DOHH2 (cell line): ENCODE results near the gene COX4I1.

Experiments used
- H3F3A ChIP-seq: fragments of 200-600 bp; sonication (generic), shearing (Covaris generic); 2 replicates; pipeline ENCODE4 v1.6.0; 2016; ENCODE audit warnings: antibody characterized with exemption, mild to moderate bottlenecking; ENCODE audit not compliant: control insufficient read depth, insufficient read depth
- H3K27ac ChIP-seq: fragments of 200-600 bp; sonication (generic); 2 replicates; pipeline ENCODE4 v1.5.1; 2014; ENCODE audit warnings: low read depth, mild to moderate bottlenecking, low read length, moderate library complexity
- H3K27me3 ChIP-seq: fragments of 200-600 bp; sonication (generic); 2 replicates; pipeline ENCODE4 v1.6.1; 2014; ENCODE audit warnings: mild to moderate bottlenecking, low read length, mixed read lengths; ENCODE audit not compliant: control insufficient read depth
- H3K36me3 ChIP-seq: fragments of 200-600 bp; sonication (generic); 2 replicates; pipeline ENCODE4 v1.6.1; 2014; ENCODE audit warnings: mild to moderate bottlenecking, low read length, moderate library complexity, mixed read lengths; ENCODE audit not compliant: control insufficient read depth
- H3K4me1 ChIP-seq: fragments of 200-600 bp; sonication (generic); 2 replicates; pipeline ENCODE4 v1.6.1; 2014; ENCODE audit warnings: mild to moderate bottlenecking, low read length, mixed read lengths; ENCODE audit not compliant: control insufficient read depth
- H3K4me2 ChIP-seq: fragments of 200-600 bp; sonication (generic); 2 replicates; pipeline ENCODE4 v1.6.0; 2014; ENCODE audit warnings: mild to moderate bottlenecking, low read length, moderate library complexity
- H3K4me3 ChIP-seq: fragments of 200-600 bp; sonication (generic); 2 replicates; pipeline ENCODE4 v1.5.1; 2014; ENCODE audit warnings: mild to moderate bottlenecking, low read length, mixed read lengths
- H3K79me2 ChIP-seq: fragments of 200-600 bp; sonication (generic); 2 replicates; pipeline ENCODE4 v1.6.1; 2014; ENCODE audit warnings: mild to moderate bottlenecking, low read length, mixed read lengths; ENCODE audit not compliant: control insufficient read depth
- H3K9me2 ChIP-seq: fragments of 200-600 bp; sonication (generic); replicated peaks from 2 replicates; pipeline ENCODE4 v1.6.1; 2014; ENCODE audit warnings: mild to moderate bottlenecking, low read length, mixed read lengths; ENCODE audit not compliant: control insufficient read depth
- H3K9me3 ChIP-seq: fragments of 200-600 bp; sonication (generic); 2 replicates; pipeline ENCODE4 v1.6.1; 2014; ENCODE audit warnings: antibody characterized with exemption, low read length, mixed read lengths; ENCODE audit not compliant: control insufficient read depth, insufficient read depth
- H4K20me1 ChIP-seq: fragments of 200-600 bp; sonication (generic); 2 replicates; pipeline ENCODE4 v1.6.0; 2014; ENCODE audit warnings: low read depth, mild to moderate bottlenecking, antibody characterized with exemption, low read length, moderate library complexity; ENCODE audit not compliant: control insufficient read depth, insufficient read depth
- EZH2phosphoT487 ChIP-seq: fragments of 200-600 bp; sonication (generic); IDR thresholded peaks from 2 replicates; pipeline ENCODE4 v1.6.1; 2017; ENCODE audit warnings: borderline replicate concordance, mild to moderate bottlenecking, antibody characterized with exemption, low read length, moderate library complexity, mixed read lengths
- TF ChIP-seq, protein P1 (sequence below): fragments of 200-600 bp; sonication (generic); IDR thresholded peaks from one replicate; pipeline ENCODE4 v1.5.1; 2014; ENCODE audit warnings: antibody characterized with exemption, mild to moderate bottlenecking, low read depth, low read length; ENCODE audit not compliant: poor library complexity, severe bottlenecking

Gene COX4I1

DNA sequence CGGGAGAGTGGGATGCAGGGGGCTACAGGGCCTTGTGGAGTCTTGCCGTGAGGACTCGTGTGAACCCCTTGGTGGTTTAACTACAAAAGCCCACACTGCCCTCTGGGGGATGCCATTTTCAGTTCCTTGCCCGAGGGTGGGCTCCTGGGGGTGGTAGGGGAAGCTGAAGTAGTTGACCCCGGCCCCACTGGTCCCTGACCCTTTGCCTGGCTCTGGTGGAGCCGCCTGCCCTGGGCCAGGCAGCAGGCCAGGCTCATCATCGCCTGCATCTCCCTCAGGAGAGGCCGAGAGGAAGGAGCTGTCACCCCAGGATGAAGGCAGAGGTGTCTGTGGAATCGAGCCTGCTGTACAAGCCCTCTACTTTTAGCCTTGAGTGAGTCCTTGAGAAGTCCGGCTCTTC is 10.2 kb downstream of the COX4I1 start:
- Histone ChIP-seq H3K4me1 (no peaks in the 10 kb centered on the region), H3K27ac (no peak overlapping the region), H3K9me2 (no peaks in the 10 kb centered on the region), H3F3A (no peaks in the 10 kb centered on the region), H3K9me3 (no peaks in the 10 kb centered on the region), H4K20me1 (no peaks in the 10 kb centered on the region), H3K27me3 (no peaks in the 10 kb centered on the region; the same call in 1 of the 2 replicates), H3K4me2 (no peak overlapping the region), H3K79me2 (no peaks in the 10 kb centered on the region), H3K4me3 (no peak overlapping the region), H3K36me3 (peaks cover 22% of the 10 kb centered on the region)
- TF ChIP-seq, protein P1, sequence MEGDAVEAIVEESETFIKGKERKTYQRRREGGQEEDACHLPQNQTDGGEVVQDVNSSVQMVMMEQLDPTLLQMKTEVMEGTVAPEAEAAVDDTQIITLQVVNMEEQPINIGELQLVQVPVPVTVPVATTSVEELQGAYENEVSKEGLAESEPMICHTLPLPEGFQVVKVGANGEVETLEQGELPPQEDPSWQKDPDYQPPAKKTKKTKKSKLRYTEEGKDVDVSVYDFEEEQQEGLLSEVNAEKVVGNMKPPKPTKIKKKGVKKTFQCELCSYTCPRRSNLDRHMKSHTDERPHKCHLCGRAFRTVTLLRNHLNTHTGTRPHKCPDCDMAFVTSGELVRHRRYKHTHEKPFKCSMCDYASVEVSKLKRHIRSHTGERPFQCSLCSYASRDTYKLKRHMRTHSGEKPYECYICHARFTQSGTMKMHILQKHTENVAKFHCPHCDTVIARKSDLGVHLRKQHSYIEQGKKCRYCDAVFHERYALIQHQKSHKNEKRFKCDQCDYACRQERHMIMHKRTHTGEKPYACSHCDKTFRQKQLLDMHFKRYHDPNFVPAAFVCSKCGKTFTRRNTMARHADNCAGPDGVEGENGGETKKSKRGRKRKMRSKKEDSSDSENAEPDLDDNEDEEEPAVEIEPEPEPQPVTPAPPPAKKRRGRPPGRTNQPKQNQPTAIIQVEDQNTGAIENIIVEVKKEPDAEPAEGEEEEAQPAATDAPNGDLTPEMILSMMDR: no peak
- TF ChIP-seq EZH2phosphoT487: no peak

DNA sequence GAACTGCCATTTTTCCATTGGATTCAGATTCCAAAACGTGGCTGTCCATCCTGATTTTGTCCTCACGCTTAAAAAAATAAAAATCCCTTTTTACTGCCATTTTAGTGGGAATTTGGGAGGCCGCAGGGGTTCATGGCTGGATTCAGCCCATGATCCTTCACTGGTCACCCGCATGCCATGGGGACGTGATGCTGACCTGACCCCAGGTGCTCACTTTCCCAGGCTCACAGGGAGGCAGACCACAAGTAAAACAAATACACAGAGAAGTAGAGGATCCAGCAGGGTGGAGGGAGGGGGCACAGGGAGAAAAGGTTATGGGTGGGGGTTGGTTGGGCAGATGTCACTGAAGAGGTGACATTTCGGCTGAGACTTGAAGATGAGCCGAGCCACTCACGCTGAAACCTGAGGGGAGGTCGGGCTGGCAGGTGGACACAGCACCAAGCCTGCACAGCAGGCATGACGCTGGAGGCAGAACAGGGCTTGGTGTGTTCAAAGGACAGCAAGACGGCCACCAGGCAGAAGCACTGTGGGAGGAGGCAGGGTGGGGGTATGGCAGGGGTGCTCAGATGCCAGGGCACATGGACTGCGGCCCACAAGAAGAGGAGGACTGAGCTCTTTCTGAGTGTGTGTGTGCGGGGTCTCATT is 10.7 kb downstream of the COX4I1 start:
- no peak for TF ChIP-seq EZH2phosphoT487
- TF ChIP-seq, protein P1: no peak
- Histone ChIP-seq H3K27ac (no peak overlapping the region), H3K4me1 (no peaks in the 10 kb centered on the region), H3K4me3 (no peak overlapping the region), H4K20me1 (no peaks in the 10 kb centered on the region), H3K79me2 (no peaks in the 10 kb centered on the region), H3K36me3 (peaks cover 17% of the 10 kb centered on the region), H3F3A (no peaks in the 10 kb centered on the region), H3K9me3 (no peaks in the 10 kb centered on the region), H3K4me2 (no peak overlapping the region), H3K9me2 (no peaks in the 10 kb centered on the region), H3K27me3 (no peaks in the 10 kb centered on the region; the same call in 1 of the 2 replicates)

DNA sequence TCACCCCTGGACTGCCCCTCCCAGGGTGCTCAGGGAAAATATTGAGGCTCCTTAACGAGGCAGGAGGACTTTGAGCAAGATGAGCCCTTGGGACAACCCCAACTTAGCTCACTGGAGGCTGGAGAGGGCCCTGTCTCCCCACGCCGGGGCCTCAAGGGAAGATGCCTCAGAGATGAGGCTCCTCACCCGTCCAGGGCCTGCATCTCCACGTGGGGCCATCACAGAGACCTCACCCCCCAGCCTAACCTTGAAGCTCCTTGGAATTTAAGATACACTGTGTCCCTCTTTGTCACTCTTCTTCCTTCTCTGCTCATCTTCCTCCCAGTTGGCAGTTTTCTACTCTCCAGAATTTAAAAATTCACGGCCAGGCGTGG is 11.2 kb downstream of the COX4I1 start:
- Histone ChIP-seq H3F3A (no peaks in the 10 kb centered on the region), H3K4me2 (no peak overlapping the region), H3K9me2 (no peaks in the 10 kb centered on the region), H3K4me3 (no peak overlapping the region), H4K20me1 (no peaks in the 10 kb centered on the region), H3K79me2 (no peaks in the 10 kb centered on the region), H3K36me3 (peaks cover 12% of the 10 kb centered on the region), H3K9me3 (no peaks in the 10 kb centered on the region), H3K4me1 (no peaks in the 10 kb centered on the region), H3K27me3 (no peaks in the 10 kb centered on the region; the same call in 1 of the 2 replicates), H3K27ac (no peak overlapping the region)
- no peak for TF ChIP-seq EZH2phosphoT487
- TF ChIP-seq, protein P1: no peak
